CD14-positive monocyte (primary cell): ENCODE measurements around the gene PCID2. TPM values are rescaled to one million over a fixed set of nuclear protein-coding genes. Genes with fewer than 3 reads are reported as not detected.

Experiments used
- DNase-seq, 3 donors: peaks; one replicate each; pipeline ENCODE4 v3.0.0-alpha.2; 2011 to 2022
- H2AFZ ChIP-seq: 2 replicates; pipeline ENCODE4 v1.6.0; 2012; ENCODE audit warnings: mild to moderate bottlenecking, low read depth, low read length, inconsistent platforms; ENCODE audit not compliant: insufficient read depth, poor library complexity, severe bottlenecking
- H3K27ac ChIP-seq, 2 donors: 1 replicate in 1 of 2; 2 replicates in 1 of 2; pipeline ENCODE4 v1.5.1; 2012 to 2013; ENCODE audit warnings: low read length in 2 of 2, control low read depth in 1 of 2, inconsistent platforms in 1 of 2, low read depth in 1 of 2, mild to moderate bottlenecking in 1 of 2
- H3K27me3 ChIP-seq, 2 donors: one replicate each; pipeline versions ENCODE4 v1.6.0 to v1.6.1; 2011 to 2013; ENCODE audit warnings: low read length in 2 of 2; ENCODE audit not compliant: control insufficient read depth in 2 of 2, insufficient read depth in 2 of 2
- H3K36me3 ChIP-seq, 2 donors: replicated peaks in 1 of 2; 1 replicate in 1 of 2; 2 replicates in 1 of 2; pipeline versions ENCODE4 v1.5.1 to v1.6.1; 2012 to 2013; ENCODE audit warnings: low read length in 2 of 2, control low read depth in 1 of 2, inconsistent platforms in 1 of 2, mild to moderate bottlenecking in 1 of 2; ENCODE audit not compliant: insufficient read depth in 2 of 2, control insufficient read depth in 1 of 2
- H3K4me1 ChIP-seq, 2 donors: 1 replicate in 1 of 2; 2 replicates in 1 of 2; pipeline versions ENCODE4 v1.5.1 to v1.6.1; 2012 to 2013; ENCODE audit warnings: low read length in 2 of 2, control low read depth in 1 of 2, inconsistent platforms in 1 of 2, mild to moderate bottlenecking in 1 of 2, moderate library complexity in 1 of 2; ENCODE audit not compliant: insufficient read depth in 2 of 2, control insufficient read depth in 1 of 2
- H3K4me2 ChIP-seq: replicated peaks from 2 replicates; pipeline ENCODE3; 2012; ENCODE audit warnings: low read length, moderate library complexity, mild to moderate bottlenecking; ENCODE audit not compliant: poor library complexity, severe bottlenecking; ENCODE audit errors: extremely low read depth
- H3K4me3 ChIP-seq, 3 experiments: fragments of 200-600 bp in 1 of 3; sonication (generic) in 1 of 3; replicated peaks in 1 of 3; 1 replicate in 2 of 3; 2 replicates in 1 of 3; pipeline ENCODE4 v1.5.1; 2011 to 2013; ENCODE audit warnings: low read length in 3 of 3, mild to moderate bottlenecking in 3 of 3, control low read depth in 2 of 3, low read depth in 2 of 3, inconsistent platforms in 1 of 3, moderate library complexity in 1 of 3
- H3K79me2 ChIP-seq: 2 replicates; pipeline ENCODE4 v1.6.0; 2012; ENCODE audit warnings: mild to moderate bottlenecking, control low read depth, inconsistent platforms, low read length, moderate library complexity; ENCODE audit not compliant: insufficient read depth
- H3K9ac ChIP-seq: 2 replicates; pipeline ENCODE4 v1.6.0; 2017; ENCODE audit warnings: low read length, mild to moderate bottlenecking; ENCODE audit not compliant: insufficient read depth, poor library complexity, severe bottlenecking
- H3K9me3 ChIP-seq, 2 donors: replicated peaks in 1 of 2; 1 replicate in 1 of 2; 2 replicates in 1 of 2; pipeline versions ENCODE4 v1.5.1 to v1.6.1; 2012 to 2013; ENCODE audit warnings: low read length in 2 of 2, control low read depth in 1 of 2; ENCODE audit not compliant: control insufficient read depth in 1 of 2, insufficient read depth in 1 of 2
- H4K20me1 ChIP-seq: 2 replicates; pipeline ENCODE4 v1.6.0; 2012; ENCODE audit warnings: mild to moderate bottlenecking, low read length, control low read depth, moderate library complexity; ENCODE audit not compliant: insufficient read depth
- H3K27ac Mint-ChIP-seq, 7 donors: one replicate each; pipeline ENCODE4 v1.8.0; 2020; ENCODE audit warnings: mild to moderate bottlenecking in 7 of 7, mixed read lengths in 7 of 7, moderate library complexity in 6 of 7, inconsistent platforms in 2 of 7
- H3K27me3 Mint-ChIP-seq, 3 donors: one replicate each; pipeline ENCODE4 v1.8.0; 2021 to 2022; ENCODE audit warnings: low read depth in 3 of 3, mild to moderate bottlenecking in 3 of 3, mixed read lengths in 3 of 3, moderate library complexity in 3 of 3, inconsistent platforms in 1 of 3
- H3K36me3 Mint-ChIP-seq, 2 donors: one replicate each; pipeline ENCODE4 v1.8.0; 2020; ENCODE audit warnings: mixed read lengths in 2 of 2, inconsistent platforms in 1 of 2, mild to moderate bottlenecking in 1 of 2
- H3K4me1 Mint-ChIP-seq: one replicate; pipeline ENCODE4 v1.8.0; 2020; ENCODE audit warnings: mild to moderate bottlenecking, mixed read lengths
- H3K4me3 Mint-ChIP-seq, 2 donors: one replicate each; pipeline ENCODE4 v1.8.0; 2020; ENCODE audit warnings: mild to moderate bottlenecking in 2 of 2, mixed read lengths in 2 of 2, moderate library complexity in 1 of 2
- H3K9me3 Mint-ChIP-seq, 7 donors: one replicate each; pipeline ENCODE4 v1.8.0; 2020 to 2022; ENCODE audit warnings: mixed read lengths in 7 of 7, mild to moderate bottlenecking in 6 of 7, moderate library complexity in 6 of 7, inconsistent platforms in 2 of 7
- WGBS: methylation state at CpG from one replicate; pipeline ENCODE4 v1.1.5; 2013; ENCODE audit warnings: missing lambda C conversion rate; ENCODE audit not compliant: insufficient coverage; 5-methylcytosine and 5-hydroxymethylcytosine counted together
- intact Hi-C, 2 donors: fragments of 100-400 bp; cut with micrococcal nuclease; formaldehyde crosslinking; loops; one replicate each; pipeline versions ENCODE4 v1.15.0 to v1.15.1; 2023
- polyA plus RNA-seq, 3 donors: library from polyadenylated mRNA; depleted of rRNA in 1 of 3; unstranded in 2 of 3; stranded (reverse) in 1 of 3; fragments of 300-500 nt in 2 of 3; fragments of >200 nt in 1 of 3; fragmentation: Illumina TruSeq in 2 of 3; gene quantifications; 1 replicate in 2 of 3; 2 replicates in 1 of 3; pipeline ENCODE4 v1.2.3, GENCODE V29; 2012 to 2021
- TF ChIP-seq, protein P1 (sequence below): fragments of 200-600 bp; IDR thresholded peaks from one replicate; pipeline ENCODE4 v1.8.0; 2022; ENCODE audit warnings: antibody characterized with exemption, mild to moderate bottlenecking

Gene PCID2
- polyA plus RNA-seq, 3 donors = 31.5 to 39.8 (median 34.2) TPM

DNA sequence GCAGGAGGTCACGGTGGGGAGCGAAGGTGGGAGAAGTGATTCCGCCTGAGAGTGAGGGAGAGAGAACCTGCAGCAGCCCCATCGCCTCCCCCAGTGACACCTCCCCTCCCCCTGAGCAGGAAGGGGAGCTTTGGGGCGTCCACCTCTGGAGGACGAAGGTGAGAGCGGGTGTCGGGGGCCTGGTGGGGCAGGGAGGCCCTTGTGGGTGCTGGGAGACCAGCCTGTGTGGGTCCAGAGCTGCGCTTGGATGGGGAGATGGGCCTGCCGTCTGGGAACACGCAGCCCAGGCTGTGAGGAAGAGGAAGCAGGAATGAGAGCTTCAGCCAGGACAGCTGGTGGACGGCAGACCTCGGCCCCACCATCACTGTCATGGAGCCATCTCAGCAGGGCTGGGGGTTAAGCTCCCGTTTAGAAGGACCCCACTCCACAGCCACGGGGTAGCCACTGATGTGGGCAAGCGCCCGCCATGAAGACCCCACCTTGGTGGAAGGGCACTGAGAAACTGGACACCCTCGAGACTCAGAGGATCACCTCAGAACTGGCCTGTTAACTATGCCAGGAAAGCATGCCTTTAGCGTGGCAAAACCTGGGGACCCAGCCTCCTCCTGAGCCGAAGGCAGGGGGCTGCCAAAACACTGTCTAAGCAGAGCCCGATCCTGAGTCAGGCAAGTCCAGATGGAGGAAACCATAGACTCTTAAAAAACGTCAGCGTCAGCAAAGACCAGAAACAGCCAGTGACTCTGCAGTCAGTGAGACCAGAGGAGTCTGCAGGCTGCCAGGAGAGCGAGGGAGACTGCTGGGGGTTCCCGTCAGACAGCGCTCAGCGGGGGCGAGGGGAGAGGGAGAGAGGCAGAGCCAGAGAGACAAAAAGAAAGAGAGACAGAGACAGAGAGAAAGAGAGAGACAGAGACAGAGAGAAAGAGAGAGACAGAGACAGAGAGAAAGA, 56.5 kb downstream of the PCID2 start:
- no peaks in the 10 kb centered on the region for H4K20me1 ChIP-seq
- H3K4me1 Mint-ChIP-seq = peaks cover 27% of the 10 kb centered on the region
- H3K27me3 ChIP-seq = peaks cover 13 to 27% of the 10 kb centered on the region in 2 donors
- TF ChIP-seq, protein P1, sequence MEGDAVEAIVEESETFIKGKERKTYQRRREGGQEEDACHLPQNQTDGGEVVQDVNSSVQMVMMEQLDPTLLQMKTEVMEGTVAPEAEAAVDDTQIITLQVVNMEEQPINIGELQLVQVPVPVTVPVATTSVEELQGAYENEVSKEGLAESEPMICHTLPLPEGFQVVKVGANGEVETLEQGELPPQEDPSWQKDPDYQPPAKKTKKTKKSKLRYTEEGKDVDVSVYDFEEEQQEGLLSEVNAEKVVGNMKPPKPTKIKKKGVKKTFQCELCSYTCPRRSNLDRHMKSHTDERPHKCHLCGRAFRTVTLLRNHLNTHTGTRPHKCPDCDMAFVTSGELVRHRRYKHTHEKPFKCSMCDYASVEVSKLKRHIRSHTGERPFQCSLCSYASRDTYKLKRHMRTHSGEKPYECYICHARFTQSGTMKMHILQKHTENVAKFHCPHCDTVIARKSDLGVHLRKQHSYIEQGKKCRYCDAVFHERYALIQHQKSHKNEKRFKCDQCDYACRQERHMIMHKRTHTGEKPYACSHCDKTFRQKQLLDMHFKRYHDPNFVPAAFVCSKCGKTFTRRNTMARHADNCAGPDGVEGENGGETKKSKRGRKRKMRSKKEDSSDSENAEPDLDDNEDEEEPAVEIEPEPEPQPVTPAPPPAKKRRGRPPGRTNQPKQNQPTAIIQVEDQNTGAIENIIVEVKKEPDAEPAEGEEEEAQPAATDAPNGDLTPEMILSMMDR = no peak
- peaks cover 6 to 7% of the 10 kb centered on the region in 2 donors for H3K36me3 Mint-ChIP-seq
- H2AFZ ChIP-seq = peak overlapping the region; percentile 100
- H3K27ac ChIP-seq = no peak overlapping the region
- H3K4me2 ChIP-seq = peak overlapping the region; percentile 94
- WGBS = 53% methylated on average over 25 of the region's 28 CpGs
- no peaks in the 10 kb centered on the region for H3K79me2 ChIP-seq
- intact Hi-C loops = loop anchor here (2.0 to 5.0 kb wide), 2 partner anchors 57 to 145 kb away; partner anchors contain the start of genes CUL4A (in 1 of the 2), LAMP1 (in 1 of the 2) and PCID2 (in 1 of the 2)
- peak overlapping the region in 2 of 3 experiments; percentile 31 to 77 for H3K4me3 ChIP-seq
- H3K27me3 Mint-ChIP-seq = peaks cover 20 to 33% (median 30%) of the 10 kb centered on the region in 3 donors
- peaks cover 24 to 28% of the 10 kb centered on the region in 2 donors for H3K4me1 ChIP-seq
- peaks cover 4 to 6% of the 10 kb centered on the region in 2 donors for H3K9me3 ChIP-seq
- peak overlapping the region; percentile 67 for H3K9ac ChIP-seq
- H3K27ac Mint-ChIP-seq = peak overlapping the region in 3 of 7 donors; percentile 42 to 82 (median 70)
- H3K9me3 Mint-ChIP-seq = peaks cover 2 to 22% (median 11%) of the 10 kb centered on the region in 7 donors
- H3K4me3 Mint-ChIP-seq = peak overlapping the region; percentile 83 to 97
- peak; percentile 30 to 59 (median 33) for DNase-seq
- no peaks in the 10 kb centered on the region for H3K36me3 ChIP-seq

DNA sequence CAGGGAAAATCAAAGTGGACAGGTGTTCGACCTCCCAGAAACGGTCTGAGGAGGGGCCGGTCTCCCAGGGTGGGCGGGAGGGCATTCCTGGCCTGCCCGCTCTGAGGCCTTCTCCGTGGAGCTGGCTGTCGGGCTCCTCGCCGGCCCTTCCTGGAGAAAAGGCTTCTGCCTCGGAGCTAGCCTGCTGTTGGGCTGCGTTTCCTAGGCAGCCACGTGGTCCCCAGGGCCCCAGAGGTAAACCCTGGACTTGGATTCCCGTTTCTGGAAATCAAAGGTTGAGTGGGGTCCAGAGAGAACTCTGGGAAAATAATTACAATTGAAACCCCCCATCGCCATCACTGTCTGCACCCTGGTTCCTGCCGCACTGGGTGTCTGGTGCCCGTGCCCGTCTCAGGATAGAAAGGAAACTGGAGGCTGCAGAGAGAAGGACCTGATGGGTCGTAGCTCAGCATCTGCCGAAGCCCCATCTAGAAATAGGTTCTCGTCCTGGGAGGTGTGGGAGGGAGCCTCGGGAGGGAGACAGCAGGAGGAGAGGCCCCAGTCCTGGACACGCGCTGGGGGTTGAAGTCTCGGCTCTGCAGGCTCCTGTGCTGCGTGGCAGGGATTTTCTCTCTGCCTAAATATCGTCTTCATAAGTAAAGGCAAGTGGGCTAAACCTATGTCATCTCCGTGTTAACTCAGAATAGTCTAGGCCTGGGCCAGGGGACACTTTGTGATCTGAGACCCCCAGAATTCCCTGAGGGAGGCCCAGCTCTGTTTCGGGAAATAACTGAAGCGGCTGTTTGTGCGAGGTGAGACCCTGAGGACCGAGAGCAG, 57.7 kb downstream of the PCID2 start:
- Histone ChIP-seq H3K79me2 (no peaks in the 10 kb centered on the region), H4K20me1 (no peaks in the 10 kb centered on the region), H3K27me3 (peaks cover 13 to 27% of the 10 kb centered on the region in 2 donors), H3K4me1 (peaks cover 24 to 28% of the 10 kb centered on the region in 2 donors), H3K9me3 (peaks cover under 1 to 4% of the 10 kb centered on the region in 2 donors), H3K27ac (no peak overlapping the region), H3K36me3 (no peaks in the 10 kb centered on the region), H3K4me2 (no peak overlapping the region), H3K9ac (no peak overlapping the region), H2AFZ (no peak overlapping the region), H3K4me3 (no peak overlapping the region)
- 93% methylated on average over 28 of the region's 31 CpGs for WGBS
- peaks cover 27% of the 10 kb centered on the region for H3K4me1 Mint-ChIP-seq
- H3K36me3 Mint-ChIP-seq = peaks cover 6 to 7% of the 10 kb centered on the region in 2 donors
- intact Hi-C loops = loop anchor here in 1 of 2 donors (5.0 kb wide), 1 partner anchor 147 kb away; the partner anchor contains the start of gene LAMP1
- peak overlapping the region in 1 of 2 donors; percentile 30 for H3K4me3 Mint-ChIP-seq
- H3K27me3 Mint-ChIP-seq = peaks cover 21 to 34% (median 33%) of the 10 kb centered on the region in 3 donors
- TF ChIP-seq, protein P1 = no peak
- DNase-seq = no peak
- H3K9me3 Mint-ChIP-seq = peaks cover 2 to 16% (median 9%) of the 10 kb centered on the region in 7 donors
- H3K27ac Mint-ChIP-seq = no peak overlapping the region
